Neuronal stem cell (in vitro differentiated cells): ENCODE results near the gene SNRNP48.
A peak's percentile ranks its signal among the peaks of the same experiment; 100 is the strongest.

Experiments
- DNase-seq: peaks from one replicate; pipeline ENCODE4 v3.0.0-alpha.2; 2013; ENCODE audit warnings: low spot score
- H2AFZ ChIP-seq: one replicate; pipeline ENCODE4 v1.6.1; 2013; ENCODE audit warnings: mild to moderate bottlenecking, low read length, inconsistent platforms
- H2AK5ac ChIP-seq: 2 replicates; pipeline ENCODE4 v1.6.1; 2013; ENCODE audit warnings: low read depth, mild to moderate bottlenecking, inconsistent platforms, low read length, moderate library complexity, mixed read lengths
- H2BK120ac ChIP-seq: 2 replicates; pipeline ENCODE4 v1.6.1; 2013; ENCODE audit warnings: low read depth, mild to moderate bottlenecking, inconsistent platforms, low read length, moderate library complexity, mixed read lengths
- H2BK12ac ChIP-seq: one replicate; pipeline ENCODE4 v1.6.1; 2013; ENCODE audit warnings: low read length, inconsistent platforms
- H2BK15ac ChIP-seq: 2 replicates; pipeline ENCODE4 v1.6.1; 2013; ENCODE audit warnings: mild to moderate bottlenecking, low read length, inconsistent platforms, mixed read lengths
- H2BK5ac ChIP-seq: one replicate; pipeline ENCODE4 v1.6.1; 2013; ENCODE audit warnings: inconsistent platforms, mild to moderate bottlenecking, low read length, moderate library complexity
- H3K14ac ChIP-seq: one replicate; pipeline ENCODE4 v1.6.1; 2013; ENCODE audit warnings: low read length, inconsistent platforms
- H3K18ac ChIP-seq: 2 replicates; pipeline ENCODE4 v1.6.1; 2013; ENCODE audit warnings: low read length, inconsistent platforms
- H3K23ac ChIP-seq: 2 replicates; pipeline ENCODE4 v1.6.1; 2013; ENCODE audit warnings: low read depth, mild to moderate bottlenecking, mixed read lengths, low read length, inconsistent platforms; ENCODE audit not compliant: poor library complexity
- H3K27ac ChIP-seq: replicated peaks from 3 replicates; pipeline ENCODE4 v1.5.1; 2013; ENCODE audit warnings: low read length, inconsistent platforms
- H3K27me3 ChIP-seq, 3 experiments: 2 replicates each; pipeline ENCODE4 v1.6.1; 2013; ENCODE audit warnings: low read length in 3 of 3, mild to moderate bottlenecking in 2 of 3, inconsistent platforms in 1 of 3, low read depth in 1 of 3, mixed read lengths in 1 of 3, moderate library complexity in 1 of 3; ENCODE audit not compliant: control insufficient read depth in 3 of 3, insufficient read depth in 3 of 3
- H3K36me3 ChIP-seq, 2 donors: replicated peaks in 1 of 2; 2 replicates each; pipeline ENCODE4 v1.6.1; 2013; ENCODE audit warnings: low read length in 2 of 2; ENCODE audit not compliant: control insufficient read depth in 2 of 2, insufficient read depth in 2 of 2
- H3K4ac ChIP-seq: 2 replicates; pipeline ENCODE4 v1.6.1; 2013; ENCODE audit warnings: inconsistent platforms, mild to moderate bottlenecking, low read length, moderate library complexity
- H3K4me1 ChIP-seq, 2 donors: 1 replicate in 1 of 2; 2 replicates in 1 of 2; pipeline ENCODE4 v1.6.1; 2013; ENCODE audit warnings: low read length in 2 of 2, low read depth in 1 of 2; ENCODE audit not compliant: control insufficient read depth in 2 of 2, insufficient read depth in 1 of 2
- H3K4me2 ChIP-seq: one replicate; pipeline ENCODE4 v1.6.1; 2013; ENCODE audit warnings: mild to moderate bottlenecking, low read length, inconsistent platforms; ENCODE audit not compliant: insufficient read depth, poor library complexity, severe bottlenecking
- H3K4me3 ChIP-seq, 2 donors: 2 replicates each; pipeline ENCODE4 v1.5.1; 2013; ENCODE audit warnings: low read length in 2 of 2, mild to moderate bottlenecking in 2 of 2, inconsistent platforms in 1 of 2, moderate library complexity in 1 of 2
- H3K79me1 ChIP-seq: one replicate; pipeline ENCODE4 v1.6.1; 2013; ENCODE audit warnings: low read depth, mild to moderate bottlenecking, inconsistent platforms, low read length, moderate library complexity
- H3K9ac ChIP-seq: one replicate; pipeline ENCODE4 v1.6.1; 2013; ENCODE audit warnings: mild to moderate bottlenecking, low read depth, low read length, inconsistent platforms; ENCODE audit not compliant: poor library complexity
- H3K9me3 ChIP-seq, 2 donors: replicated peaks in 1 of 2; 2 replicates each; pipeline versions ENCODE3 to v1.6.1; 2013; ENCODE audit warnings: low read length in 2 of 2, mild to moderate bottlenecking in 2 of 2, inconsistent platforms in 1 of 2, low read depth in 1 of 2, mixed read lengths in 1 of 2, moderate library complexity in 1 of 2; ENCODE audit not compliant: control insufficient read depth in 2 of 2, insufficient read depth in 1 of 2
- H4K8ac ChIP-seq: one replicate; pipeline ENCODE4 v1.6.1; 2013; ENCODE audit warnings: low read depth, mild to moderate bottlenecking, inconsistent platforms, low read length, moderate library complexity
- H4K91ac ChIP-seq: one replicate; pipeline ENCODE4 v1.6.1; 2013; ENCODE audit warnings: low read length, low read depth, mild to moderate bottlenecking, inconsistent platforms; ENCODE audit not compliant: poor library complexity
- WGBS, 2 donors: extraction: QIAGEN DNeasy Blood & Tissue Kit; methylation state at CpG; one replicate each; pipeline ENCODE4 v1.1.7; 2013; ENCODE audit warnings: missing lambda C conversion rate in 2 of 2, mixed read lengths in 1 of 2; ENCODE audit not compliant: insufficient read length in 2 of 2, insufficient replicate concordance in 1 of 2; ENCODE audit errors: extremely low coverage in 2 of 2; 5-methylcytosine and 5-hydroxymethylcytosine counted together

SNRNP48 gene

DNA sequence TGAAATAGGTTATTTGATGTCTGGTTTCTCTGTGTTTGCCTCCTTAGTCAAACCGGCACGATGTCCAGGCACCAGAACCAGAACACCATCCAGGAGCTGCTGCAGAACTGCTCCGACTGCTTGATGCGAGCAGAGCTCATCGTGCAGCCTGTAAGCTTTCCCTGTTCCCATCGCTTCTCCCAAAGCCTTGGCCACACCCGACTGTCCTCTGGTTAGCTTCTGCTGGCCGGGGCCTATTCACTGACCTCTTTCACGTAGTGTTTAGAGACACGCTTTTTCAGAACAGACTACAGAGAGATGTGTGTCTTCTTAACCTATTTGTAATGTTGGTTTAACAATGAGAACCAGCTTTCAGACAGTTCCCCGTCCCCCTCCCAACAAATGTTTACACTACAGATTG lies 34.3 kb upstream of the SNRNP48 start:
- no peak overlapping the region for H2BK15ac ChIP-seq
- H3K14ac ChIP-seq: no peak overlapping the region
- no peak overlapping the region for H3K18ac ChIP-seq
- no peak overlapping the region for H2BK5ac ChIP-seq
- no peak overlapping the region for H3K23ac ChIP-seq
- no peak overlapping the region for H4K8ac ChIP-seq
- no peak overlapping the region for H3K4me3 ChIP-seq
- H3K79me1 ChIP-seq: no peaks in the 10 kb centered on the region
- H2BK12ac ChIP-seq: no peak overlapping the region
- H3K4ac ChIP-seq: no peak overlapping the region
- H3K36me3 ChIP-seq: peaks cover 0 to 8% of the 10 kb centered on the region in 2 donors
- no peak overlapping the region for H4K91ac ChIP-seq
- H3K4me1 ChIP-seq: no peaks in the 10 kb centered on the region
- H3K27me3 ChIP-seq: peaks cover 0 to 67% (median 3%) of the 10 kb centered on the region in 3 experiments
- H2BK120ac ChIP-seq: no peak overlapping the region
- no peak for DNase-seq
- H2AFZ ChIP-seq: no peak overlapping the region
- H3K4me2 ChIP-seq: no peak overlapping the region
- H2AK5ac ChIP-seq: no peak overlapping the region
- H3K9ac ChIP-seq: peak overlapping the region; percentile 55
- no peaks in the 10 kb centered on the region for H3K9me3 ChIP-seq
- H3K27ac ChIP-seq: no peak overlapping the region
- no CpG with 5 or more reads among the region's 11 CpGs for WGBS, 2 donors

GRCh38 chr6:7556394-7557106 lies 33.4 kb upstream of the SNRNP48 start:
- H3K18ac ChIP-seq: no peak overlapping the region
- no peak overlapping the region for H3K9ac ChIP-seq
- H4K91ac ChIP-seq: no peak overlapping the region
- no peak overlapping the region for H3K27ac ChIP-seq
- H2AFZ ChIP-seq: no peak overlapping the region
- H3K4ac ChIP-seq: no peak overlapping the region
- no peak overlapping the region for H3K14ac ChIP-seq
- H2BK12ac ChIP-seq: no peak overlapping the region
- no CpG with 5 or more reads among the region's 12 CpGs for WGBS, 2 donors
- H3K4me2 ChIP-seq: no peak overlapping the region
- no peaks in the 10 kb centered on the region for H3K4me1 ChIP-seq
- H3K23ac ChIP-seq: no peak overlapping the region
- no peaks in the 10 kb centered on the region for H3K79me1 ChIP-seq
- peaks cover 0 to 10% of the 10 kb centered on the region in 2 donors for H3K36me3 ChIP-seq
- no peak for DNase-seq
- H2AK5ac ChIP-seq: no peak overlapping the region
- no peak overlapping the region for H2BK120ac ChIP-seq
- no peaks in the 10 kb centered on the region for H3K9me3 ChIP-seq
- H3K4me3 ChIP-seq: no peak overlapping the region
- H3K27me3 ChIP-seq: peaks cover 0 to 69% (median 3%) of the 10 kb centered on the region in 3 experiments
- no peak overlapping the region for H4K8ac ChIP-seq
- no peak overlapping the region for H2BK15ac ChIP-seq
- no peak overlapping the region for H2BK5ac ChIP-seq

GRCh38 chr6:7557652-7558051 lies 32.3 kb upstream of the SNRNP48 start:
- Histone ChIP-seq H2BK5ac (no peak overlapping the region), H3K4me2 (no peak overlapping the region), H2AFZ (no peak overlapping the region), H4K91ac (no peak overlapping the region), H2BK12ac (no peak overlapping the region), H3K23ac (no peak overlapping the region), H4K8ac (no peak overlapping the region), H3K27ac (no peak overlapping the region), H3K14ac (no peak overlapping the region), H3K4ac (no peak overlapping the region), H3K36me3 (peaks cover 0 to 10% of the 10 kb centered on the region in 2 donors), H2BK15ac (no peak overlapping the region), H3K9me3 (no peaks in the 10 kb centered on the region), H3K9ac (no peak overlapping the region), H3K27me3 (peaks cover 0 to 67% (median 3%) of the 10 kb centered on the region in 3 experiments), H3K4me3 (no peak overlapping the region), H2BK120ac (no peak overlapping the region), H2AK5ac (no peak overlapping the region), H3K4me1 (no peaks in the 10 kb centered on the region), H3K18ac (no peak overlapping the region), H3K79me1 (no peaks in the 10 kb centered on the region)
- no peak for DNase-seq
- no CpG with 5 or more reads among the region's 2 CpGs for WGBS, 2 donors

GRCh38 chr6:7558781-7559180 lies 31.2 kb upstream of the SNRNP48 start:
- no peaks in the 10 kb centered on the region for H3K79me1 ChIP-seq
- no peak overlapping the region for H2BK5ac ChIP-seq
- no peak overlapping the region for H3K9ac ChIP-seq
- no peak overlapping the region for H2BK15ac ChIP-seq
- H3K4ac ChIP-seq: no peak overlapping the region
- peaks cover 0 to 73% (median 3%) of the 10 kb centered on the region in 3 experiments for H3K27me3 ChIP-seq
- no peak overlapping the region for H4K8ac ChIP-seq
- no peak overlapping the region for H4K91ac ChIP-seq
- no peak overlapping the region for H3K4me3 ChIP-seq
- no peak overlapping the region for H3K14ac ChIP-seq
- H2AFZ ChIP-seq: no peak overlapping the region
- H3K9me3 ChIP-seq: no peaks in the 10 kb centered on the region
- no peak overlapping the region for H2BK12ac ChIP-seq
- no peak overlapping the region for H3K4me2 ChIP-seq
- H3K18ac ChIP-seq: no peak overlapping the region
- H2BK120ac ChIP-seq: no peak overlapping the region
- WGBS, 2 donors: no CpG with 5 or more reads among the region's 4 CpGs
- H2AK5ac ChIP-seq: no peak overlapping the region
- H3K27ac ChIP-seq: no peak overlapping the region
- H3K4me1 ChIP-seq: no peaks in the 10 kb centered on the region
- H3K23ac ChIP-seq: no peak overlapping the region
- DNase-seq: no peak
- H3K36me3 ChIP-seq: peaks cover 0 to 10% of the 10 kb centered on the region in 2 donors
